ENCODE results near the gene CSF1R. TPM values are rescaled to one million over a fixed set of nuclear protein-coding genes. Genes with fewer than 3 reads are reported as not detected.

Gene CSF1R
- total and polyA plus RNA-seq, 2 of the 8 experiments (the other 6 are each of a cell fraction or from before 2014, with no cell fraction given): 0.12 TPM; not detected in 1

- ChIA-PET CTCF (ENCODE audit: partially characterized antibody) (interaction anchor here (0.8 kb wide), 1 partner anchor 391 kb away, joined by 3 read pairs; no protein-coding TSS in a partner anchor), POLR2A (ENCODE audit: partially characterized antibody) (interaction anchor here (1.4 kb wide), 1 partner anchor 9 kb away, joined by 3 read pairs; the partner anchor contains the start of genes HMGXB3 and TIGD6)
- H3K4me2 ChIP-seq (ENCODE audit: insufficient read depth in 1 of 2, low read depth in 2 of 2, low read length in 2 of 2): no peak overlapping the region
Observed at GRCh38 chr5:150009671-150010387, 76.5 kb downstream of the CSF1R start.

More at GRCh38 chr5:150009671-150010387, 76.5 kb downstream of the CSF1R start:
- no peak overlapping the region for H2BK20ac ChIP-seq (ENCODE audit: low read length)
- no peak for FAIRE-seq
- no peak overlapping the region for H4K5ac ChIP-seq (ENCODE audit: insufficient read length, low read depth, low read length)
- no peak overlapping the region for H3K27ac ChIP-seq (ENCODE audit: low read depth, low read length)
- no peaks in the 10 kb centered on the region; the same call in 1 of the 2 replicates for H3K79me1 ChIP-seq (ENCODE audit: low read depth, low read length)
- no peak overlapping the region for H2BK15ac ChIP-seq (ENCODE audit: low read length)
- no peaks in the 10 kb centered on the region for H3K9me3 ChIP-seq (ENCODE audit: insufficient read depth in 2 of 2, low read depth in 1 of 2, low read length in 1 of 2)
- no peaks in the 10 kb centered on the region for H3K4me1 ChIP-seq (replicated peaks in 1 of 4; ENCODE audit: control insufficient read depth in 3 of 4, insufficient read depth in 4 of 4, low read length in 3 of 4)
- H3K23me2 ChIP-seq (ENCODE audit: low read depth, low read length): no peaks in the 10 kb centered on the region
- H3K18ac ChIP-seq (ENCODE audit: extremely low read depth, low read length): no peak overlapping the region
- peaks cover 8 to 70% (median 37%) of the 10 kb centered on the region in 4 experiments for H3K36me3 ChIP-seq (ENCODE audit: control insufficient read depth in 2 of 4, insufficient read depth in 4 of 4, low read length in 3 of 4)
- H2AFZ ChIP-seq (ENCODE audit: low read length): no peak overlapping the region
- no peak overlapping the region for H3K56ac ChIP-seq (replicated peaks; ENCODE audit: insufficient read length, low read depth, low read length)
- H3K14ac ChIP-seq (ENCODE audit: insufficient read length): no peak overlapping the region
- no peak overlapping the region for H2BK5ac ChIP-seq (ENCODE audit: low read depth, low read length)
- no peak for DNase-seq (ENCODE audit: low read depth in 1 of 2, low spot score in 2 of 2)
- H3K4ac ChIP-seq (replicated peaks; ENCODE audit: insufficient read length, low read depth, low read length): no peak overlapping the region
- no peaks in the 10 kb centered on the region for H3K27me3 ChIP-seq (replicated peaks in 1 of 4; ENCODE audit: control insufficient read depth in 3 of 4, extremely low read depth in 1 of 4, insufficient read depth in 3 of 4, low read length in 3 of 4)
- peaks cover 5 to 13% of the 10 kb centered on the region in 2 experiments for H4K20me1 ChIP-seq (replicated peaks in 1 of 2; ENCODE audit: control insufficient read depth in 1 of 2, insufficient read depth in 2 of 2, low read length in 2 of 2)
- H3K4me3 ChIP-seq (ENCODE audit: extremely low read depth in 1 of 4, insufficient read depth in 2 of 4, low read depth in 3 of 4, low read length in 4 of 4): no peak overlapping the region
- peaks cover 0 to 6% of the 10 kb centered on the region in 2 experiments; a peak in 1 of 4 replicates for H3K79me2 ChIP-seq (ENCODE audit: control insufficient read depth in 1 of 2, insufficient read depth in 2 of 2, low read length in 2 of 2)
- no peak overlapping the region for H2BK120ac ChIP-seq (replicated peaks; ENCODE audit: low read depth, low read length)
- WGBS, 2 experiments (ENCODE audit: extremely low coverage in 1 of 2, insufficient coverage in 1 of 2, insufficient read length in 1 of 2, insufficient replicate concordance in 2 of 2, low coverage in 1 of 2, low lambda C conversion rate in 2 of 2, missing lambda C conversion rate in 1 of 2): 94% methylated on average over 6 of the region's 6 CpGs; no CpG with 5 or more reads in 1 of the 2 experiments
- H3K23ac ChIP-seq (ENCODE audit: insufficient read length): no peak overlapping the region
- no peak overlapping the region for H4K91ac ChIP-seq (replicated peaks; ENCODE audit: insufficient read length, low read length)
- no peak overlapping the region for H3K9ac ChIP-seq (replicated peaks in 1 of 4; ENCODE audit: extremely low read depth in 1 of 4, low read depth in 3 of 4, low read length in 3 of 4)
- no peak overlapping the region for H2AK5ac ChIP-seq (ENCODE audit: low read depth, low read length)
- no peak overlapping the region for H2BK12ac ChIP-seq (ENCODE audit: low read depth, low read length)
- peak overlapping the region; percentile 18; the same call in 1 of the 2 replicates for H4K8ac ChIP-seq (ENCODE audit: extremely low read depth, insufficient read depth, low read length)
- no peak for TF ChIP-seq HDAC2 (IDR thresholded peaks at IDR 0.05; ENCODE audit: borderline replicate concordance in 1 of 2, low read depth in 2 of 2, low read length in 2 of 2)
